Kidney (tissue), 22 donors: ENCODE data around the gene HTR2C. TPM values are rescaled to one million over a fixed set of nuclear protein-coding genes. Genes with fewer than 3 reads are reported as not detected.

Source experiments
- DNase-seq, 5 donors: peaks; one replicate each; pipeline ENCODE4 v3.0.0-alpha.2; 2013 to 2020
- FAIRE-seq: peaks from 2 replicates; lab custom pipeline; 2012; peaks lifted over from hg19 to GRCh38; lab: Jason Lieb, UNC
- H3K27ac ChIP-seq, 2 donors: one replicate each; pipeline ENCODE4 v1.7.0; 2013; ENCODE audit warnings: low read depth in 2 of 2, low read length in 2 of 2, inconsistent platforms in 1 of 2
- H3K27me3 ChIP-seq: one replicate; pipeline ENCODE4 v1.7.1; 2013; ENCODE audit warnings: low read length, inconsistent platforms; ENCODE audit not compliant: control insufficient read depth, insufficient read depth
- H3K36me3 ChIP-seq, 3 donors: one replicate each; pipeline versions ENCODE4 v1.7.0 to v1.7.1; 2013; ENCODE audit warnings: low read length in 3 of 3, control low read depth in 1 of 3, inconsistent platforms in 1 of 3; ENCODE audit not compliant: insufficient read depth in 3 of 3, control insufficient read depth in 2 of 3
- H3K4me1 ChIP-seq, 3 donors: one replicate each; pipeline versions ENCODE4 v1.7.0 to v1.7.1; 2013; ENCODE audit warnings: low read length in 3 of 3, inconsistent platforms in 1 of 3, low read depth in 1 of 3; ENCODE audit not compliant: control insufficient read depth in 2 of 3, insufficient read depth in 2 of 3
- H3K4me3 ChIP-seq, 3 donors: one replicate each; pipeline versions ENCODE4 v1.7.0 to v1.8.1; 2013; ENCODE audit warnings: low read length in 3 of 3, control low read depth in 1 of 3, inconsistent platforms in 1 of 3
- H3K9ac ChIP-seq, 3 donors: one replicate each; pipeline versions ENCODE4 v1.7.0 to v1.7.1; 2013; ENCODE audit warnings: low read length in 3 of 3, control low read depth in 1 of 3, inconsistent platforms in 1 of 3
- H3K9me3 ChIP-seq, 3 donors: one replicate each; pipeline versions ENCODE4 v1.7.0 to v1.7.1; 2013; ENCODE audit warnings: low read length in 3 of 3, control low read depth in 1 of 3, inconsistent platforms in 1 of 3; ENCODE audit not compliant: control insufficient read depth in 2 of 3, insufficient read depth in 1 of 3
- intact Hi-C: fragments of 100-400 bp; cut with DNase I; formaldehyde crosslinking; loops from one replicate; pipeline ENCODE4 v1.11.1; 2022
- long read RNA-seq, 10 donors: library from polyadenylated mRNA in 1 of 10; unstranded in 1 of 10; transcript quantifications; one replicate each; pipeline ENCODE4 v2.0.0 and lab custom pipeline, GENCODE V29; 2021 to 2026
- polyA plus RNA-seq: library from polyadenylated mRNA; stranded (reverse); fragments of 350-450 nt; fragmentation: Illumina TruSeq; extraction: RNeasy Lipid Tissue Mini Kit (QIAGEN cat#74804); gene quantifications from one replicate; pipeline ENCODE4 v1.2.3, GENCODE V29; 2014; ENCODE audit warnings: low read depth, low replicate concordance; ENCODE audit not compliant: insufficient read depth
- total RNA-seq: library from RNA; stranded (reverse); fragmentation: NEBNext Ultra II Directional; extraction: Animal tissue kit (Norgen Biotek cat#: 25700); gene quantifications from one replicate; pipeline ENCODE4 v1.2.1, GENCODE V29; 2021
- TF ChIP-seq, protein P1 (sequence below): IDR thresholded peaks from 3 replicates; pipeline ENCODE4 v1.5.1; 2012; ENCODE audit warnings: mild to moderate bottlenecking, moderate library complexity, borderline replicate concordance; ENCODE audit not compliant: insufficient read depth; ENCODE audit errors: extremely low read depth
- donor health status: control.
- donor health status: control.
- donor health status: control.
- donor health status: control.
- donor health status: control.
- donor health status: DM: yes; HTN: yes; CAD: no.
- donor health status: Normal renal cell carcinoma (clear cell type).

HTR2C gene
- total RNA-seq (not detected), polyA plus RNA-seq (not detected)
- long read RNA-seq, donor 1, result 0 reads
- long read RNA-seq, donor 2, result 0 reads
- long read RNA-seq, donor 3, result 0 reads
- long read RNA-seq, donor 4, result 0 reads
- long read RNA-seq, donor 5, result 0 reads
- long read RNA-seq, donor 6, result 0 reads
- long read RNA-seq, donor 7, result 0 reads
- long read RNA-seq, donor 8, result 0 reads
- long read RNA-seq, donor 9, result 0 reads
- long read RNA-seq, donor 10, result 0 reads

DNA sequence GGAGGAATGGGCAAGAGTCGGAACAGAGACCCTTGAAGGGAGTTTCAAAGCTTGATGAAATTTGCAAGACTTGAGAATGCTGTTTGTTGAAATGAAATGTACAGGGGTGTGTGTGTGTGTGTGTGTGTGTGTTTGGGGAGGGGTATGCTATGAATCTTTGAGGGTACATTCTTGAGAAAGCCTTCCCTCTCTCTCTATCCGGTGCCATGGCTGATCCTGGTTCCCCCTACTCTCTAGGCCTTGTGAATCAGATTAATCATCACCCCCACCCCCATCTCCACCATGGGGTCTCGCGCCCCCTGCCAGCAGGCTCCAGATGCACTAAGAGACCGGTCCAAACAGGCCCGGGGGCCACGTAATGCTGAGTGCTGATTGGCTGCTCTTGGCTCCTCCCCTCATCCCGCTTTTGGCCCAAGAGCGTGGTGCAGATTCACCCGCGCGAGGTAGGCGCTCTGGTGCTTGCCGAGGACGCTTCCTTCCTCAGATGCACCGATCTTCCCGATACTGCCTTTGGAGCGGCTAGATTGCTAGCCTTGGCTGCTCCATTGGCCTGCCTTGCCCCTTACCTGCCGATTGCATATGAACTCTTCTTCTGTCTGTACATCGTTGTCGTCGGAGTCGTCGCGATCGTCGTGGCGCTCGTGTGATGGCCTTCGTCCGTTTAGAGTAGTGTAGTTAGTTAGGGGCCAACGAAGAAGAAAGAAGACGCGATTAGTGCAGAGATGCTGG lies at the start of gene HTR2C:
TSS of gene HTR2C (plus strand) at position 441 of the 729 bp plus-strand sequence. CDS start 142,851 bp downstream, outside the sequence.
- TF ChIP-seq, protein P1, sequence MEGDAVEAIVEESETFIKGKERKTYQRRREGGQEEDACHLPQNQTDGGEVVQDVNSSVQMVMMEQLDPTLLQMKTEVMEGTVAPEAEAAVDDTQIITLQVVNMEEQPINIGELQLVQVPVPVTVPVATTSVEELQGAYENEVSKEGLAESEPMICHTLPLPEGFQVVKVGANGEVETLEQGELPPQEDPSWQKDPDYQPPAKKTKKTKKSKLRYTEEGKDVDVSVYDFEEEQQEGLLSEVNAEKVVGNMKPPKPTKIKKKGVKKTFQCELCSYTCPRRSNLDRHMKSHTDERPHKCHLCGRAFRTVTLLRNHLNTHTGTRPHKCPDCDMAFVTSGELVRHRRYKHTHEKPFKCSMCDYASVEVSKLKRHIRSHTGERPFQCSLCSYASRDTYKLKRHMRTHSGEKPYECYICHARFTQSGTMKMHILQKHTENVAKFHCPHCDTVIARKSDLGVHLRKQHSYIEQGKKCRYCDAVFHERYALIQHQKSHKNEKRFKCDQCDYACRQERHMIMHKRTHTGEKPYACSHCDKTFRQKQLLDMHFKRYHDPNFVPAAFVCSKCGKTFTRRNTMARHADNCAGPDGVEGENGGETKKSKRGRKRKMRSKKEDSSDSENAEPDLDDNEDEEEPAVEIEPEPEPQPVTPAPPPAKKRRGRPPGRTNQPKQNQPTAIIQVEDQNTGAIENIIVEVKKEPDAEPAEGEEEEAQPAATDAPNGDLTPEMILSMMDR, result no peak
- H3K36me3 ChIP-seq, result no peaks in the 10 kb centered on the region
- FAIRE-seq (no peak), DNase-seq (peak in 3 of 5 donors; percentile 1 to 23 (median 2))
- H3K4me3 ChIP-seq, result peak within 1 kb of the TSS in 1 of 3 donors; percentile 41
- H3K9me3 ChIP-seq, result no peaks in the 10 kb centered on the region
- intact Hi-C loops, result no loop called here
- H3K9ac ChIP-seq, result no peak within 1 kb of the TSS
- H3K27me3 ChIP-seq, result peaks cover 62% of the 10 kb centered on the region
- no peak within 1 kb of the TSS for H3K27ac ChIP-seq
- H3K4me1 ChIP-seq, result no peaks in the 10 kb centered on the region

DNA sequence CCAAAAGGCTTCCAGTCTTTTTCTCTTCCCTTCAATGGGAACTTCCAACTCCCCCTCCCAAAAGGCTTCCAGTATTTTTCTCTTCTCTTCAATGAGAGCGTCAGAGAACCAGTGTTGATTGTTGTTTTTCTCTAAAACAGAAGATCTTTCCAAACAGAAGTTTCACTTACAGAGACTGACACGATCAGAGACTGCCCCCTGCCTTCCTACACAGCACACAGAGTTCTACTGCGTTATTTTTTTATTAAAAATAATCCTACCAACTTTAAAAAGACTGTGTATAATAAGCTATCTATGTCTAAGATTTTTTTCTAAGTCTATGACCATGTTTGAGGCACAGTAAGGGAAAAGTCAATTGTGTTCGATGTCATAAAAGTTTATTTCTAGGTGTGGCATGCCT lies 3.5 kb upstream of the HTR2C start:
- intact Hi-C loops, result no loop called here
- no peaks in the 10 kb centered on the region for H3K36me3 ChIP-seq
- H3K4me1 ChIP-seq, result no peaks in the 10 kb centered on the region
- TF ChIP-seq, protein P1, result no peak
- DNase-seq (peak in 2 of 5 donors; percentile 17 to 32), FAIRE-seq (no peak)
- H3K27ac ChIP-seq, result no peak overlapping the region
- H3K9me3 ChIP-seq, result no peaks in the 10 kb centered on the region
- H3K9ac ChIP-seq, result no peak overlapping the region
- H3K4me3 ChIP-seq, result no peak overlapping the region
- peaks cover 46% of the 10 kb centered on the region for H3K27me3 ChIP-seq

DNA sequence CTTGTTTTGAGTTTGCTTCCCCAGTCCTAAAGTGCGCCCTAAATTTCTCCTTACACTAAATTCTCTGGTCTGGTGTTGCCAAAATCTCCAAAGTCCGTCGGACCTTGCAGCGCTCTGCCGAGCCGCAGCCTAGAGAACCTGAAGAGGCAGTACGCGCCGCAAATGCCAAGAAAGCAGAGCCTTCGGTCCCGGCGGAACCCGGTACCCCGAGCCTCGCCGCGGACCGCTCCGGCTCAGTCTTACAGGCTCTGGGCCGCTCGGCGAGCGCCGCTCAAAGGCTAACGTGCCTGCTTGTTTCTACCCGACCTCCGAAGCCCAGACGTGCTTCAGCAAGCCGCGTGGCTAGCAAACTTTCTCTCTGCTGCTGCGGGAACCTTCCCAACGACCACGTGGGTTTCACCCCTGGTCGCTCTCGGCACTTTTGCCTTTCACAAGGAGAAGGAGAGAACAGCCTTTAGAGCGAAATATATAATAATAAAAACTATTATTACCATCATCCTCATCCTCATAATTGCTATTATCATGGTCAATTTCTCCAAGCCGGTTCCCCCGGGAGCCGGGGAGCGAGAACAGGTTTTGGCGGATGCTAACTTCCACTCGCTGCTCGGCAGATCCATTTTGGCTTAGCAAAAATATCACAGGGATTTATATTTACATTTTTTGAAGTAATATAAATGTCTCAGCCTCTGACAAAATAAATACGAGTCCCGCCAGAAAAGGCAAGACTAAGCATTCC lies 2.2 kb upstream of the HTR2C start:
- H3K4me3 ChIP-seq, result no peak overlapping the region
- no peaks in the 10 kb centered on the region for H3K36me3 ChIP-seq
- H3K9ac ChIP-seq, result no peak overlapping the region
- no peaks in the 10 kb centered on the region for H3K4me1 ChIP-seq
- peaks cover 55% of the 10 kb centered on the region for H3K27me3 ChIP-seq
- no peak overlapping the region for H3K27ac ChIP-seq
- DNase-seq (peak in 4 of 5 donors; percentile 11 to 31 (median 28)), FAIRE-seq (no peak)
- no peaks in the 10 kb centered on the region for H3K9me3 ChIP-seq
- intact Hi-C loops, result no loop called here
- TF ChIP-seq, protein P1, result no peak
